ENCODE measurements around the gene TBC1D3B.
"Not testable (repeated sequence)": the region's sequence is repeated elsewhere in the genome, so short reads cannot be mapped to it uniquely, and the experiment has no call there.

TBC1D3B gene

GRCh38 chr17:36176536-36176935, at the start of gene TBC1D3B:
Gene TBC1D3B (minus strand): TSS chr17:36176636. CDS start chr17:36175050, 1,586 bp downstream.
- DNase-seq, result not testable (repeated sequence)

GRCh38 chr17:36222967-36223366, 46.5 kb upstream of the TBC1D3B start:
- DNase-seq, result not testable (repeated sequence)

DNA sequence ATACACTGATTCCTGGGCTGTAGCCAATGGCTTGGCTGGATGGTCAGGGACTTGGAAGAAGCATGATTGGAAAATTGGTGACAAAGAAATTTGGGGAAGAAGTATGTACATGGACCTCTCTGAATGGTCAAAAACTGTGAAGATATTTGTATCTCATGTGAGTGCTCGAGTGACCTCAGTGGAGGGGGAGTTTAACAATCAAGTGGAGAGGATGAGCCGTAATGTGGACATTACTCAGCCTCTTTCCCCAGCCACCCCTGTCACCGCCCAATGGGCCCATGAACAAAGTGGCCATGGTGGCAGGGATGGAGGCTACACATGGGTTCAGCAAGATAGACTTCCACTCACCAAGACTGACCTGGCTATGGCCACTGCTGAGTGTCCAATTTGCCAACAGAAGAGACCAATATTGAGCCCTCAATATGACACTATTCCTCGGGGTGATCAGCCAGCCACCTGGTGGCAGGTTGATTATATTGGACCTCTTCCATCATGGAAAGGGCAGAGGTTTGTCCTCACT, 45.2 kb upstream of the TBC1D3B start:
- not testable (repeated sequence) for DNase-seq

GRCh38 chr17:36220737-36221580, 44.5 kb upstream of the TBC1D3B start:
- not testable (repeated sequence) for DNase-seq

DNA sequence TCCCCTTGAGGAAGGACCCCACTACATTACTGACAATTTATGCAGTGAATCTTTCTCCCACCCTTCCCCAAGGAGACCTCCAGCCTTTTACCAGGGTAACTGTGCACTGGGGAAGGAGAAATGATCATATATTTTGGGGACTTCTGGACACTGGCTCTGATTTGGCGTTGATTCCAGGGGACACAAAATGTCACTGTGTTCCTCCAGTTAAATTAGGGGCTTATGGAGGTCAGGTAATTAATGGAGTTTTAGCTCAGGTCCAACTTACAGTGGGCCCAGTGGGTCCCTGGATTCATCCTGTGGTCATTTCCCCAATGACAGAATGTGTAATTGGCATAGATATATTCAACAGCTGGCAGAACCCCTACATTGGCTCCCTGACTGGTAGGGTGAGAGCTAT, 43.1 kb upstream of the TBC1D3B start:
- not testable (repeated sequence) for DNase-seq

DNA sequence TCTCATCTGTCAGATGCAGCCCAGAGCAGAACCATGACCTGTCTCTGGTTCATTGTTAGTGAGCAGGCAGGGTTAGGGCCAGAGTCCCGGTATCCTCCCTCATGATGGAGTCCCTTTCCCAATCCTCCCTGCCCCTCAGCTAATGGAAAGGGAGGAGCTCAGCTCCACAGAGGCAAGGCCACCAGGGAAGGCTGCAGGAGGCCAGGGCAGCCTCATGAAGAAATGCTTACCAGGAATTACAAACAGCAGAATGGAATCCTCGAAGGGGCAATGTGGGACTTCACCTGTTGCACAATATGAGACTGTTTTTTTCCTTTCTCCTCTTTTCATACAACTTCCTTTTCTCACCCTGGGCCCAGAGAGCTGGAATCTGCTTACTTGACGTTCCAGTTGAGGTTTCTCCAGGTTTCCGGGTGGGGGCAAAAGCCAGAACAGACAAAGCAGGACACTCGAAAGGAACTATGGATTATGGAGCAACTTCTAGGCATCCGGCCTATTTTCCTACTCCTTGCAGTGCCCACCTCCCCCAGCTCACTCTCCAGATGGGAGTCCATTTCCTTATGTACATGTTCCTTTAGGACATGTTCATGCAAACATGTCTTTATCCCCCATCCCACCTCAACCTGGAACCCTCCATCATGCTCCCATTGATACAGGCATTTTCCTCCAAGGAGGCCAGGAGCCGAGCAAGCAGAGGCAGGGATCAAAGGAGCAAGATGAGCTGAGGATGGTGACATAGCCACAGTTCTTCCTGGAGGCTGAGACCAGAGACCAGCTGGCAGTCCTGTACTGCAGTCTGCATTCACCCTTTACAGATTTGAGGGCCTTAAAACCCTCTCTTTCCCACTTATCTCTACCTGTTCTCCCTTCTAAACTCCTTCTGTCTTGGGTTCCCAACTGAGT, 39.2 kb upstream of the TBC1D3B start:
- DNase-seq, result not testable (repeated sequence)

DNA sequence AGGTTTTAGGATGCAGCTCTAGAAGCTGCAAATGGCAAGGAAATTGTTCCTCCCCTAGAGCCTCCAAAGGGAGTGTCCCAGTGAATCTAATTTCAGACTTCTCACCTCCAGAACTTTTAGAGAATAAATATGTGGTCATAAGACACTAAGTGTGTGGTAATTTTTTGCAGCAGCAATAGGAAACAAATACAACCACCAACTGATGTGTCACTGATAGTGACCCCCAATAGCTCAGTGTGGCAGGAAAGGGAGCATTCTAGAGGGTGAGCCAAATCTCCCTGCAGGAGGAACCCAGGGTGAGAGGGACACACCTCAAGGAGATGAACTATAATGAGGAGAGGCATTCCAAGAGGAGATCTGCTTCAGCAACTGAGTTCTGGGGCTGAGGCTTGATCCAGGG, 38.5 kb upstream of the TBC1D3B start:
- DNase-seq, result no peak

- DNase-seq, result no peak
Observed at GRCh38 chr17:36213695-36214094, 37.3 kb upstream of the TBC1D3B start.

DNA sequence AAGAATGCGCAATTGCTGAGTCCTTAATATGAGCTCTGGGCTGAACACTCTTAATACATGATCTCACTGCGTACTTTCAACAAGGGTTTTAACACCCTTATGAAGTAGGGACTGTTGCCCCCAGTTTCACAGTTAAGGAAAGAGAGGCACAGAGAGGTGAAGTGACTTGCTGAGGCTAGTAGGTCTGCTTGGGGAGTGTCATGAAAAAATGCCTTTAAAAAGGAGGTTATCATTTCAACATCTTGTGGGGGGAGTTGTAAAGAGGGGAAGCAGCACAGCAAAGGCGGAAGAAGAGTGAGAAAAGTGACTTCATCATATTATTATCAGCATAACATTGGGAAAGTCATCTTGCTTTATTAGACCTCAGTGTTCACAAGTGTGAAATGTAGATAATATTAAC, 36.5 kb upstream of the TBC1D3B start:
- DNase-seq, result no peak

DNA sequence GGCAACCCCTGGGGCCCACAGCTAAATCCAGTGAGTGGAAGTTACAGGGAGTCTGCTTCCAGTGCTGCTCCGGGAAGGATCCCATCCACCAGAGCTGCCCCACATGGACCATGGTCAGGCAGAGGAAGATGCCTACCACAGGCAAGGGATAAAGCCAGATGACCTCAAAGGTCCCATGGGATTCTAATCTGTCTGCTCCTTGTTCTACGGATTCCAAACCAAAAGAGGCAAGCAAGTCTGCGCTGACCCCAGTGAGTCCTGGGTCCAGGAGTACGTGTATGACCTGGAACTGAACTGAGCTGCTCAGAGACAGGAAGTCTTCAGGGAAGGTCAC, 35.8 kb upstream of the TBC1D3B start:
- no peak for DNase-seq

- DNase-seq, result not testable (repeated sequence)
Observed at GRCh38 chr17:36211484-36212271, 35.2 kb upstream of the TBC1D3B start.

DNA sequence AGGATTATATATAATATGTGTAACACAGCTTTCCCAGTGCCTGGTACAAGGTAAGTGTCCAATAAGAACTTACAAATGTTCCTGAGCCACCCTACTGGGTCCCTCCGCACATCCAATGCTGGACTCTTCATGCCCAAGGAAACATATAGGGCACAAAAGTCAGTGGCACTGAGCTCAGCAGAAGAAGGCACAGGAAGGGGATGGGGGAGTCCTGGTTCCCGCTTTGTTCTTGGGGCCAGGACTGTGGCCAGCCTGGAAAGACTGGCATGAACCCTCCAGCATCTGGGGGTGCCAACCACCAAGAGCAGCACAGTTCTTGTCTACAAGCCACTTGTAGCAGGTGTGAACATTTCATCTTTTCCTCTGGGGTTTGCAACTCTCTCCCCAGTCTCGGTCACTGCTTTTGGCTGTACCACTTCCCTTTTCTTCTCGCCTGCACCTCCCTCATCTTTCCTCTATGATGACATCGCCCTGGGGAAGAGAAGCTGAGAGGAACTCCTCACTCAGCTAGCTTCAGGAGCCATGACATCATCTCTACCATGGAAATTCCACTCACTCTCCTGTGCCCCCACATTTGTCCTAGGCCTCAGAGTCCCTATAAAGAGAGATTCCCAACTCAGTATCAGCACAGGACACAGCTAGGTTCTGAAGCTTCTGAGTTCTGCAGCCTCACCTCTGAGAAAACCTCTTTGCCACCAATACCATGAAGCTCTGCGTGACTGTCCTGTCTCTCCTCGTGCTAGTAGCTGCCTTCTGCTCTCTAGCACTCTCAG, 34.2 kb upstream of the TBC1D3B start, which contains the start of gene CCL4L2:
TSS of gene CCL4L2 (plus strand) at position 625 of the 773 bp plus-strand sequence.
- DNase-seq, result not testable (repeated sequence)

DNA sequence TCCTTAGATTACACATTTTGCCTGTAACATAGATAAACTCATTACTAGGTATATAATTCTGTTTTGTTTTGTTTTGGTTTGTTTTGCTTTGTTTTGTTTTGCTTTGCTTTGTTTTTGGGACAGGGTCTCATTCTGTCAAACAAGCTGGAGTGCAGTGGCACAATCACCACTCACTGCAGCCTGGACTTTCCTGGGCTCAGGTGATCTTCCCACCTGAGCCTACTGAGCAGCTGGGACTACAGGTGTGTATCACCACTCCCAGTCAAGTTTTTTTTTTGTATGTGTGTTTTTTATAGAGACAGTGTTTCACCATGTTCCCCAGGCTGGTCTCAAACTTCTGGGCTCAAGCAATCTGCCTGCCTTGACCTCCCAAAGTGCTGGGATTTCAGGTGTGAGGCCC, 33.1 kb upstream of the TBC1D3B start:
- no peak for DNase-seq

GRCh38 chr17:36207383-36207782, 30.9 kb upstream of the TBC1D3B start:
- DNase-seq, result not testable (repeated sequence)

GRCh38 chr17:36206486-36206821, 30.0 kb upstream of the TBC1D3B start:
- not testable (repeated sequence) for DNase-seq

- DNase-seq, result no peak
Observed at GRCh38 chr17:36205637-36206485, 29.4 kb upstream of the TBC1D3B start.

- DNase-seq, result no peak
Observed at GRCh38 chr17:36204724-36205500, 28.5 kb upstream of the TBC1D3B start.

- DNase-seq, result no peak
Observed at GRCh38 chr17:36203335-36203734, 26.9 kb upstream of the TBC1D3B start.

GRCh38 chr17:36201506-36201905, 25.1 kb upstream of the TBC1D3B start:
- DNase-seq, result not testable (repeated sequence)

DNA sequence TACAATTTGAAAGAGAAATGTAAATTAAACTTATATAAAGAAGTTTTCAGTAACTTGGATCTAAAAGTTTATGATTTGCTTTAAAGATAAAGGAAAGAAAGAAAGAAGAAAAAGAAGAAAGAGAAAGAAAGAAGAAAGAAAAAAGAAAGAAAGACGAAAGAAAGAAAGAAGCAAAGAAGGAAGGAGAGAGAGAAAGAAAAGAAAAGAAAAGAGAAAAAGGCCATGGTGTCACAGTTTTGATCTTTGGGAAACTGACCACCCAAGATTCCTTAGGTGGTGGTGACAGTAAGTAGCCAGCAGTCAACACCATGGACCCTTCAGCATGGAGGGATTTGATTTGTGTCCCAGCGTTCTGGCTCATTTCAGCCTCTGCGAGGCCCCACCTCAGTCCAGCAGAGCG, 24.7 kb upstream of the TBC1D3B start:
- DNase-seq, result not testable (repeated sequence)
